ENCODE data around the gene BFSP2.
A peak's percentile ranks its signal among the peaks of the same experiment; 100 is the strongest.

Gene BFSP2

GRCh38 chr3:133487920-133488540 is 88.2 kb downstream of the BFSP2 start:
- H3K27ac ChIP-seq (ENCODE audit: low read depth, low read length): peak overlapping the region; percentile 99
- peak overlapping the region; percentile 96 for H3K4me2 ChIP-seq (ENCODE audit: low read length)
- H3F3A ChIP-seq (ENCODE audit: control insufficient read depth, insufficient read depth): peaks cover 45% of the 10 kb centered on the region
- TF ChIP-seq EZH2phosphoT487 (IDR thresholded peaks at IDR 0.05; ENCODE audit: borderline replicate concordance, low read length): no peak
- TF ChIP-seq CTCF (IDR thresholded peaks at IDR 0.05; ENCODE audit: low read depth, low read length, poor library complexity, severe bottlenecking): peak; percentile 70
- H3K79me2 ChIP-seq (ENCODE audit: control insufficient read depth, low read length): peaks cover 70% of the 10 kb centered on the region
- peaks cover 72% of the 10 kb centered on the region for H3K4me1 ChIP-seq (ENCODE audit: control insufficient read depth, low read length)
- H3K27me3 ChIP-seq (ENCODE audit: control insufficient read depth, low read length): no peaks in the 10 kb centered on the region
- no peaks in the 10 kb centered on the region for H3K9me2 ChIP-seq (replicated peaks; ENCODE audit: control insufficient read depth, low read length)
- H4K20me1 ChIP-seq (ENCODE audit: control insufficient read depth, insufficient read depth, low read depth, low read length): no peaks in the 10 kb centered on the region
- peaks cover 44% of the 10 kb centered on the region for H3K36me3 ChIP-seq (ENCODE audit: control insufficient read depth, low read length)
- peaks cover 35% of the 10 kb centered on the region for H3K9me3 ChIP-seq (ENCODE audit: control insufficient read depth, insufficient read depth, low read length)
- peak overlapping the region; percentile 94 for H3K4me3 ChIP-seq (ENCODE audit: low read length)

- TF ChIP-seq CTCF (IDR thresholded peaks at IDR 0.05; ENCODE audit: low read depth, low read length, poor library complexity, severe bottlenecking): no peak
- TF ChIP-seq EZH2phosphoT487 (IDR thresholded peaks at IDR 0.05; ENCODE audit: borderline replicate concordance, low read length): no peak
- Histone ChIP-seq H4K20me1 (ENCODE audit: control insufficient read depth, insufficient read depth, low read depth, low read length) (no peaks in the 10 kb centered on the region), H3K36me3 (ENCODE audit: control insufficient read depth, low read length) (peaks cover 44% of the 10 kb centered on the region), H3K4me3 (ENCODE audit: low read length) (peak overlapping the region; percentile 94), H3F3A (ENCODE audit: control insufficient read depth, insufficient read depth) (peaks cover 40% of the 10 kb centered on the region), H3K4me1 (ENCODE audit: control insufficient read depth, low read length) (peaks cover 69% of the 10 kb centered on the region), H3K4me2 (ENCODE audit: low read length) (peak overlapping the region; percentile 96), H3K27ac (ENCODE audit: low read depth, low read length) (peak overlapping the region; percentile 99), H3K27me3 (ENCODE audit: control insufficient read depth, low read length) (no peaks in the 10 kb centered on the region), H3K79me2 (ENCODE audit: control insufficient read depth, low read length) (peaks cover 61% of the 10 kb centered on the region), H3K9me3 (ENCODE audit: control insufficient read depth, insufficient read depth, low read length) (peaks cover 31% of the 10 kb centered on the region), H3K9me2 (replicated peaks; ENCODE audit: control insufficient read depth, low read length) (no peaks in the 10 kb centered on the region)
These were observed 89.0 kb downstream of the BFSP2 start for GRCh38 chr3:133488785-133489367.

GRCh38 chr3:133489466-133490085 is 89.7 kb downstream of the BFSP2 start:
- peak overlapping the region; percentile 99 for H3K27ac ChIP-seq (ENCODE audit: low read depth, low read length)

More at GRCh38 chr3:133489466-133490085, 89.7 kb downstream of the BFSP2 start:
- H3K27me3 ChIP-seq (ENCODE audit: control insufficient read depth, low read length): no peaks in the 10 kb centered on the region
- peaks cover 69% of the 10 kb centered on the region for H3K4me1 ChIP-seq (ENCODE audit: control insufficient read depth, low read length)
- peaks cover 29% of the 10 kb centered on the region for H3K9me3 ChIP-seq (ENCODE audit: control insufficient read depth, insufficient read depth, low read length)
- peak overlapping the region; percentile 96 for H3K4me2 ChIP-seq (ENCODE audit: low read length)
- no peaks in the 10 kb centered on the region for H4K20me1 ChIP-seq (ENCODE audit: control insufficient read depth, insufficient read depth, low read depth, low read length)
- H3K36me3 ChIP-seq (ENCODE audit: control insufficient read depth, low read length): peaks cover 42% of the 10 kb centered on the region
- H3K4me3 ChIP-seq (ENCODE audit: low read length): peak overlapping the region; percentile 94
- peaks cover 39% of the 10 kb centered on the region for H3F3A ChIP-seq (ENCODE audit: control insufficient read depth, insufficient read depth)
- H3K79me2 ChIP-seq (ENCODE audit: control insufficient read depth, low read length): peaks cover 58% of the 10 kb centered on the region
- no peak for TF ChIP-seq CTCF (IDR thresholded peaks at IDR 0.05; ENCODE audit: low read depth, low read length, poor library complexity, severe bottlenecking)
- no peak for TF ChIP-seq EZH2phosphoT487 (IDR thresholded peaks at IDR 0.05; ENCODE audit: borderline replicate concordance, low read length)
- H3K9me2 ChIP-seq (replicated peaks; ENCODE audit: control insufficient read depth, low read length): no peaks in the 10 kb centered on the region
